H1 (cell line): ENCODE data around the gene DRG1. TPM values are rescaled to one million over a fixed set of nuclear protein-coding genes. Genes with fewer than 3 reads are reported as not detected.

ENCODE experiments used
- CTCF ChIA-PET: fragments of 300-600 bp; sonication (Branson Sonifier 250); formaldehyde crosslinking; loops from one replicate; lab custom pipeline; 2021; ENCODE audit not compliant: partially characterized antibody; lab: Charles Lee
- POLR2A ChIA-PET: fragments of 300-600 bp; sonication (Branson Sonifier 250); formaldehyde crosslinking; loops from one replicate; lab custom pipeline; 2021; ENCODE audit warnings: inconsistent platforms; ENCODE audit not compliant: partially characterized antibody; lab: Charles Lee
- DNase-seq, 2 experiments: peaks; one replicate each; pipeline versions ENCODE4 v3.0.0 to v3.0.0-alpha.2; 2010 to 2022; ENCODE audit warnings: low spot score in 2 of 2, low read depth in 1 of 2, mixed read lengths in 1 of 2
- FAIRE-seq: peaks from 2 replicates; lab custom pipeline; 2011; peaks lifted over from hg19 to GRCh38; lab: Jason Lieb, UNC
- H2AFZ ChIP-seq: 2 replicates; pipeline ENCODE4 v1.8.1; 2012; ENCODE audit warnings: low read length, inconsistent platforms
- H2AK5ac ChIP-seq: 2 replicates; pipeline ENCODE4 v1.6.1; 2013; ENCODE audit warnings: low read depth, low read length
- H2BK120ac ChIP-seq: replicated peaks from 2 replicates; pipeline ENCODE3; 2013; ENCODE audit warnings: low read depth, low read length, inconsistent platforms
- H2BK12ac ChIP-seq: 2 replicates; pipeline ENCODE4 v1.6.1; 2013; ENCODE audit warnings: low read depth, low read length
- H2BK15ac ChIP-seq: 2 replicates; pipeline ENCODE4 v1.6.1; 2013; ENCODE audit warnings: low read length
- H2BK20ac ChIP-seq: 2 replicates; pipeline ENCODE4 v1.6.1; 2013; ENCODE audit warnings: low read length
- H2BK5ac ChIP-seq: 2 replicates; pipeline ENCODE4 v1.6.1; 2013; ENCODE audit warnings: low read depth, low read length
- H3K14ac ChIP-seq: 2 replicates; pipeline ENCODE4 v1.6.1; 2013; ENCODE audit warnings: inconsistent platforms; ENCODE audit not compliant: insufficient read length
- H3K18ac ChIP-seq: 2 replicates; pipeline ENCODE4 v1.6.1; 2013; ENCODE audit warnings: low read length; ENCODE audit errors: extremely low read depth
- H3K23ac ChIP-seq: 2 replicates; pipeline ENCODE4 v1.6.1; 2013; ENCODE audit warnings: inconsistent platforms; ENCODE audit not compliant: insufficient read length
- H3K23me2 ChIP-seq: 2 replicates; pipeline ENCODE4 v1.6.1; 2013; ENCODE audit warnings: low read depth, low read length
- H3K27ac ChIP-seq: 2 replicates; pipeline ENCODE4 v1.6.1; 2011; ENCODE audit warnings: low read depth, low read length, inconsistent platforms
- H3K27me3 ChIP-seq, 4 experiments: replicated peaks in 1 of 4; 1 replicate in 1 of 4; 2 replicates in 3 of 4; pipeline versions ENCODE4 v1.6.1 to v1.8.1; 2011 to 2013; ENCODE audit warnings: low read length in 3 of 4, mild to moderate bottlenecking in 3 of 4, inconsistent platforms in 2 of 4, mixed read lengths in 2 of 4, moderate library complexity in 1 of 4; ENCODE audit not compliant: control insufficient read depth in 3 of 4, insufficient read depth in 3 of 4; ENCODE audit errors: extremely low read depth in 1 of 4
- H3K36me3 ChIP-seq, 4 experiments: 2 replicates each; pipeline versions ENCODE4 v1.6.1 to v1.8.1; 2011 to 2013; ENCODE audit warnings: mild to moderate bottlenecking in 4 of 4, low read length in 3 of 4, moderate library complexity in 2 of 4, control low read depth in 1 of 4, inconsistent platforms in 1 of 4; ENCODE audit not compliant: insufficient read depth in 4 of 4, control insufficient read depth in 2 of 4
- H3K4ac ChIP-seq: replicated peaks from 2 replicates; pipeline ENCODE3; 2013; ENCODE audit warnings: low read length, low read depth, mixed read lengths, inconsistent platforms; ENCODE audit not compliant: insufficient read length
- H3K4me1 ChIP-seq, 4 experiments: replicated peaks in 1 of 4; 1 replicate in 1 of 4; 2 replicates in 3 of 4; pipeline versions ENCODE4 v1.6.1 to v1.8.1; 2011 to 2013; ENCODE audit warnings: low read length in 3 of 4, inconsistent platforms in 2 of 4, mixed read lengths in 1 of 4; ENCODE audit not compliant: insufficient read depth in 4 of 4, control insufficient read depth in 3 of 4
- H3K4me2 ChIP-seq, 2 experiments: 2 replicates each; pipeline versions ENCODE4 v1.6.1 to v1.8.1; 2011 to 2013; ENCODE audit warnings: low read depth in 2 of 2, low read length in 2 of 2, control low read depth in 1 of 2, inconsistent platforms in 1 of 2, mild to moderate bottlenecking in 1 of 2; ENCODE audit not compliant: insufficient read depth in 1 of 2
- H3K4me3 ChIP-seq, 4 experiments: fragments of 200-600, 300-600 bp in 1 of 4; sonication (generic), shearing (Covaris generic), sonication (Bioruptor Twin) in 1 of 4; 2 replicates each; pipeline versions ENCODE4 v1.5.1 to v1.8.1; 2011 to 2016; ENCODE audit warnings: low read length in 4 of 4, low read depth in 3 of 4, control low read depth in 2 of 4, inconsistent platforms in 2 of 4, mild to moderate bottlenecking in 2 of 4, mixed read lengths in 1 of 4, moderate library complexity in 1 of 4; ENCODE audit not compliant: insufficient read depth in 2 of 4; ENCODE audit errors: extremely low read depth in 1 of 4
- H3K56ac ChIP-seq: replicated peaks from 2 replicates; pipeline ENCODE3; 2013; ENCODE audit warnings: low read depth, mild to moderate bottlenecking, mixed read lengths, low read length, inconsistent platforms; ENCODE audit not compliant: insufficient read length
- H3K79me1 ChIP-seq: 2 replicates; pipeline ENCODE4 v1.6.1; 2013; ENCODE audit warnings: low read depth, low read length, control low read depth
- H3K79me2 ChIP-seq, 2 experiments: 2 replicates each; pipeline versions ENCODE4 v1.6.1 to v1.8.1; 2012 to 2013; ENCODE audit warnings: low read length in 2 of 2, mild to moderate bottlenecking in 2 of 2, inconsistent platforms in 1 of 2; ENCODE audit not compliant: insufficient read depth in 2 of 2, control insufficient read depth in 1 of 2
- H3K9ac ChIP-seq, 4 experiments: replicated peaks in 1 of 4; 1 replicate in 1 of 4; 2 replicates in 3 of 4; pipeline versions ENCODE4 v1.6.1 to v1.8.1; 2011 to 2013; ENCODE audit warnings: low read depth in 3 of 4, low read length in 3 of 4, control low read depth in 2 of 4, mild to moderate bottlenecking in 2 of 4, moderate library complexity in 2 of 4, inconsistent platforms in 1 of 4; ENCODE audit errors: extremely low read depth in 1 of 4
- H3K9me3 ChIP-seq, 2 experiments: 2 replicates each; pipeline versions ENCODE4 v1.6.1 to v1.8.1; 2012 to 2013; ENCODE audit warnings: mild to moderate bottlenecking in 2 of 2, moderate library complexity in 2 of 2, control low read depth in 1 of 2, inconsistent platforms in 1 of 2, low read depth in 1 of 2, low read length in 1 of 2, mixed read lengths in 1 of 2; ENCODE audit not compliant: insufficient read depth in 2 of 2
- H4K20me1 ChIP-seq, 2 experiments: replicated peaks in 1 of 2; 2 replicates each; pipeline versions ENCODE3 to v1.8.1; 2011 to 2013; ENCODE audit warnings: inconsistent platforms in 2 of 2, low read length in 2 of 2, mild to moderate bottlenecking in 1 of 2; ENCODE audit not compliant: insufficient read depth in 2 of 2, control insufficient read depth in 1 of 2
- H4K5ac ChIP-seq: 2 replicates; pipeline ENCODE4 v1.6.1; 2013; ENCODE audit warnings: low read length, low read depth, mixed read lengths, inconsistent platforms; ENCODE audit not compliant: insufficient read length
- H4K8ac ChIP-seq: 2 replicates; pipeline ENCODE4 v1.8.0; 2013; ENCODE audit warnings: mild to moderate bottlenecking, moderate library complexity, low read length, inconsistent platforms; ENCODE audit not compliant: insufficient read depth; ENCODE audit errors: extremely low read depth
- H4K91ac ChIP-seq: replicated peaks from 2 replicates; pipeline ENCODE3; 2013; ENCODE audit warnings: low read length, mixed read lengths, inconsistent platforms; ENCODE audit not compliant: insufficient read length
- CBX5 ChIP-seq: fragments of 300-800, 300-1000 bp; sonication (generic); IDR thresholded peaks from 2 replicates; pipeline ENCODE4 v1.7.1; 2016; ENCODE audit warnings: antibody characterized with exemption, low read length, low read depth
- CBX8 ChIP-seq: fragments of 300-800, 300-1000 bp; sonication (generic); IDR thresholded peaks from 2 replicates; pipeline ENCODE4 v1.7.1; 2016; ENCODE audit warnings: low read depth, low read length, borderline replicate concordance
- CHD1 ChIP-seq: IDR thresholded peaks from 2 replicates; pipeline ENCODE4 v1.6.1; 2012; ENCODE audit warnings: low read depth, low read length, improper control_type of control experiment
- CHD2 ChIP-seq: IDR thresholded peaks from 2 replicates; pipeline ENCODE4 v1.6.1; 2012; ENCODE audit warnings: low read length, improper control_type of control experiment
- FOSL1 ChIP-seq: IDR thresholded peaks from 2 replicates; pipeline ENCODE4 v1.6.1; 2011; ENCODE audit warnings: mild to moderate bottlenecking, low read depth, low read length, moderate library complexity; ENCODE audit not compliant: insufficient read depth
- GABPA ChIP-seq: IDR thresholded peaks from 2 replicates; pipeline ENCODE4 v1.6.1; 2011; ENCODE audit warnings: mild to moderate bottlenecking, low read length, moderate library complexity, borderline replicate concordance; ENCODE audit not compliant: insufficient read depth
- PHF8 ChIP-seq: fragments of 200-600 bp; sonication (generic); conservative IDR thresholded peaks from 2 replicates; pipeline ENCODE4 v1.7.1; 2012; ENCODE audit warnings: low read depth, mild to moderate bottlenecking, inconsistent platforms, low read length, moderate library complexity
- POLR2AphosphoS5 ChIP-seq: IDR thresholded peaks from 2 replicates; pipeline ENCODE4 v1.6.1; 2011; ENCODE audit warnings: low read depth, low read length
- RAD21 ChIP-seq, 2 experiments: IDR thresholded peaks in 1 of 2; conservative IDR thresholded peaks in 1 of 2; 2 replicates each; pipeline ENCODE4 v1.6.1; 2011; ENCODE audit warnings: low read depth in 2 of 2, low read length in 2 of 2, improper control_type of control experiment in 1 of 2, inconsistent platforms in 1 of 2, mild to moderate bottlenecking in 1 of 2, moderate library complexity in 1 of 2
- RXRA ChIP-seq: IDR thresholded peaks from 2 replicates; pipeline ENCODE4 v1.6.1; 2011; ENCODE audit warnings: low read depth, mild to moderate bottlenecking, low read length, moderate library complexity; ENCODE audit not compliant: insufficient read depth
- SP2 ChIP-seq: IDR thresholded peaks from 2 replicates; pipeline ENCODE4 v1.6.1; 2012; ENCODE audit warnings: mild to moderate bottlenecking, low read length, inconsistent platforms
- WGBS, 2 experiments: shearing (Covaris generic) in 1 of 2; methylation state at CpG; one replicate each; pipeline versions ENCODE4 v1.1.6 to v1.1.7; 2013 to 2015; ENCODE audit warnings: low lambda C conversion rate in 2 of 2, mixed read lengths in 2 of 2, inconsistent platforms in 1 of 2, low coverage in 1 of 2, missing lambda C conversion rate in 1 of 2; ENCODE audit not compliant: insufficient replicate concordance in 2 of 2, insufficient coverage in 1 of 2, insufficient read length in 1 of 2; ENCODE audit errors: extremely low coverage in 1 of 2, missing lambda C conversion rate in 1 of 2; 5-methylcytosine and 5-hydroxymethylcytosine counted together
- polyA plus RNA-seq, 7 experiments: library from polyadenylated mRNA; depleted of rRNA in 3 of 7; stranded (reverse) in 5 of 7; unstranded in 2 of 7; fragments of >200 nt in 5 of 7; fragments of 200-250 nt in 2 of 7; gene quantifications; 1 replicate in 5 of 7; 2 replicates in 1 of 7; 4 replicates in 1 of 7; pipeline versions ENCODE4 v1.2.1 to v1.2.3, GENCODE V29; 2011 to 2013; ENCODE audit warnings: missing spikeins in 2 of 7, mixed read lengths in 2 of 7
- total RNA-seq: library from RNA; stranded (reverse); fragmentation: NEBNext Ultra II Directional; extraction: Animal tissue kit (Norgen Biotek cat#: 25700); gene quantifications from 2 replicates; pipeline ENCODE4 v1.2.1, GENCODE V29; 2021
- TF ChIP-seq, protein P1 (sequence below): IDR thresholded peaks from 2 replicates; pipeline ENCODE4 v1.6.1; 2012; ENCODE audit warnings: low read length, inconsistent platforms

The DRG1 gene
- total and polyA plus RNA-seq, 2 of the 8 experiments (the other 6 are each of a cell fraction or from before 2014, with no cell fraction given), result 45.3 to 81.9 TPM

DNA sequence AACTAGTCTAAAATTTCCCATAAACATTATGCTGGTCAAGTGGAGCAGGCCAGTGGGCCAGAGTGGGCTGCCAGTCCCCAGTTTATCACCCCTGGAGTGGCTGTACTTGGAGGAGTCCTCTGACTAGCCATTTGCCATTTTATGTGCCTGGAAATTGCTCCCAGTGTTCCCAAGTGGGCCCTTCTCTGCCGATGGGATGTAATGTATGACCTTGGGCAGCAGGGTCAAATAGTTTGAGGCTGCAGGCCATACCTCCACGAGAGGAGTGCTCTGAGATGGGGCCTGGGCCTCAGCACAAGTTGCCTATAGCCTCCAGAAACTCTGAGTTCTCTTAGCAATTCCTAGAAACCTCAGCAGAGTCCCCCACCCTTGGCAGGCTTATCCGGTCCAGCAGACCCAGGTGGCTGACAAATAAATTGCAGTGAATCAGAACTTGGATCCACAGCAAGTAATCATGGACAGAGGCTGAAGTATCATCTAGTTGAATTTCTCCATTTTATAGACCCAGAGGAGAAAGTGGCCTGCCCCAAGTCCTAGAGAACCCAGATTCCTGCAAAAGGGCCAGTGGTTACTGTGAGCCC, 35.4 kb upstream of the DRG1 start:
- no peak for DNase-seq
- TF ChIP-seq, protein P1, sequence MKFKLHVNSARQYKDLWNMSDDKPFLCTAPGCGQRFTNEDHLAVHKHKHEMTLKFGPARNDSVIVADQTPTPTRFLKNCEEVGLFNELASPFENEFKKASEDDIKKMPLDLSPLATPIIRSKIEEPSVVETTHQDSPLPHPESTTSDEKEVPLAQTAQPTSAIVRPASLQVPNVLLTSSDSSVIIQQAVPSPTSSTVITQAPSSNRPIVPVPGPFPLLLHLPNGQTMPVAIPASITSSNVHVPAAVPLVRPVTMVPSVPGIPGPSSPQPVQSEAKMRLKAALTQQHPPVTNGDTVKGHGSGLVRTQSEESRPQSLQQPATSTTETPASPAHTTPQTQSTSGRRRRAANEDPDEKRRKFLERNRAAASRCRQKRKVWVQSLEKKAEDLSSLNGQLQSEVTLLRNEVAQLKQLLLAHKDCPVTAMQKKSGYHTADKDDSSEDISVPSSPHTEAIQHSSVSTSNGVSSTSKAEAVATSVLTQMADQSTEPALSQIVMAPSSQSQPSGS, result no peak
- no peak for TF ChIP-seq CBX5
- no peak for TF ChIP-seq POLR2AphosphoS5
- no peak for TF ChIP-seq SP2
- TF ChIP-seq RXRA, result no peak
- no peak for TF ChIP-seq FOSL1
- TF ChIP-seq CHD2, result no peak
- TF ChIP-seq PHF8, result no peak
- TF ChIP-seq CHD1, result no peak
- no peak for TF ChIP-seq GABPA
- no peak for TF ChIP-seq CBX8
- TF ChIP-seq RAD21 (IDR thresholded peaks at IDR 0.05 in 1 of 2, conservative IDR thresholded peaks at IDR 0.05 in 1 of 2; ENCODE audit: low read depth in 2 of 2, low read length in 2 of 2), result no peak

More for the DNA sequence above, 35.4 kb upstream of the DRG1 start:
- Histone ChIP-seq H4K8ac (no peak overlapping the region), H2BK120ac (no peak overlapping the region), H2AK5ac (no peak overlapping the region), H3K56ac (no peak overlapping the region), H3K4ac (no peak overlapping the region), H2BK20ac (no peak overlapping the region), H3K4me1 (no peaks in the 10 kb centered on the region), H2AFZ (no peak overlapping the region), H3K79me1 (no peaks in the 10 kb centered on the region), H3K9me3 (no peaks in the 10 kb centered on the region), H3K14ac (no peak overlapping the region), H4K91ac (no peak overlapping the region), H3K27ac (no peak overlapping the region), H3K27me3 (no peaks in the 10 kb centered on the region), H4K5ac (no peak overlapping the region), H2BK12ac (no peak overlapping the region), H3K4me2 (no peak overlapping the region), H2BK5ac (no peak overlapping the region), H3K9ac (no peak overlapping the region), H3K18ac (no peak overlapping the region), H3K79me2 (no peaks in the 10 kb centered on the region), H3K23me2 (no peaks in the 10 kb centered on the region), H3K36me3 (no peaks in the 10 kb centered on the region), H2BK15ac (no peak overlapping the region), H4K20me1 (no peaks in the 10 kb centered on the region), H3K4me3 (no peak overlapping the region), H3K23ac (no peak overlapping the region)
- CTCF ChIA-PET, result interaction anchor here (0.6 to 1.0 kb wide), 2 partner anchors 17 to 614 kb away, joined by 3 read pairs; no protein-coding TSS in a partner anchor
- POLR2A ChIA-PET, result interaction anchor here (0.6 to 1.1 kb wide), 4 partner anchors 16 to 65 kb away, joined by 3 to 5 read pairs (median 4); partner anchors contain the start of gene PATZ1
- FAIRE-seq, result no peak
- WGBS, 2 experiments, result 86% methylated on average over 3 of the region's 3 CpGs; no CpG with 5 or more reads in 1 of the 2 experiments
